NAMALWA (cell line): ENCODE results near the gene SELENON.

Source experiments
- DNase-seq: peaks from one replicate; pipeline ENCODE4 v3.0.0-alpha.2; 2015; ENCODE audit warnings: low spot score

SELENON gene

GRCh38 chr1:25864434-25864833, 64.4 kb downstream of the SELENON start:
- no peak for DNase-seq

GRCh38 chr1:25866288-25866687, 66.3 kb downstream of the SELENON start:
- no peak for DNase-seq

- DNase-seq, result no peak
Measured at GRCh38 chr1:25867210-25867991, 67.4 kb downstream of the SELENON start.
